K562 (cell line): ENCODE measurements around the gene GHR. TPM values are rescaled to one million over a fixed set of nuclear protein-coding genes. Genes with fewer than 3 reads are reported as not detected.

Experiments
- ATAC-seq: fragments of 200-7000 bp; cut with Tn5 transposase; 3 replicates; pipeline ENCODE4 v1.9.1; 2020; ENCODE audit warnings: moderate library complexity
- BruUV-seq: library from RNA; stranded (reverse); fragments of 400-500 nt; replicated peaks from 2 replicates; lab custom pipeline; 2021; lab: Mats Ljungman, UMichigan
- CTCF ChIA-PET: fragments of 300-600 bp; formaldehyde crosslinking; extraction: SDS; loops from one replicate; lab custom pipeline; 2021; ENCODE audit warnings: low intra/inter-chr PET ratio; lab: Yijun Ruan, JAX
- POLR2A ChIA-PET: fragments of 300-600, 350-650 bp; sonication (Branson Sonifier 250); formaldehyde crosslinking; extraction: SDS; loops from one replicate; lab custom pipeline; 2021; ENCODE audit warnings: antibody characterized with exemption, inconsistent platforms; lab: Yijun Ruan, JAX
- DNase-seq, 4 experiments: peaks; one replicate each; pipeline versions ENCODE4 v3.0.0 to v3.0.0-alpha.2; 2011 to 2018; ENCODE audit warnings: low spot score in 3 of 4, mixed read lengths in 3 of 4; ENCODE audit errors: extremely low read depth in 1 of 4
- FAIRE-seq: peaks from 2 replicates; lab custom pipeline; 2011; peaks lifted over from hg19 to GRCh38; lab: Jason Lieb, UNC
- H2AFZ ChIP-seq: 2 replicates; pipeline ENCODE4 v1.6.0; 2011; ENCODE audit warnings: low read depth, low read length, control low read depth, inconsistent platforms
- H3K27ac ChIP-seq: fragments of 200-600 bp; 3 replicates; pipeline ENCODE4 v1.8.0; 2011; ENCODE audit warnings: low read depth, mild to moderate bottlenecking, control low read depth, inconsistent platforms, low read length, moderate library complexity, mixed read lengths; ENCODE audit errors: extremely low read depth
- H3K27me3 ChIP-seq, 2 experiments: fragments of 300-600 bp in 1 of 2; 2 replicates in 1 of 2; 3 replicates in 1 of 2; pipeline versions ENCODE4 v1.6.0 to v1.8.0; 2011; ENCODE audit warnings: inconsistent platforms in 2 of 2, low read length in 2 of 2, mild to moderate bottlenecking in 1 of 2, mixed read lengths in 1 of 2, moderate library complexity in 1 of 2; ENCODE audit not compliant: control insufficient read depth in 2 of 2, insufficient read depth in 2 of 2
- H3K36me3 ChIP-seq: fragments of 300-600 bp; 3 replicates; pipeline ENCODE4 v1.8.0; 2011; ENCODE audit warnings: mild to moderate bottlenecking, low read length, inconsistent platforms; ENCODE audit not compliant: control insufficient read depth, insufficient read depth
- H3K4me1 ChIP-seq, 2 experiments: fragments of 200-600 bp in 1 of 2; replicated peaks in 1 of 2; 2 replicates in 1 of 2; 3 replicates in 1 of 2; pipeline versions ENCODE4 v1.5.1 to v1.8.0; 2011; ENCODE audit warnings: inconsistent platforms in 2 of 2, low read length in 2 of 2, mild to moderate bottlenecking in 1 of 2, mixed read lengths in 1 of 2, moderate library complexity in 1 of 2; ENCODE audit not compliant: control insufficient read depth in 2 of 2, insufficient read depth in 2 of 2
- H3K4me2 ChIP-seq: 2 replicates; pipeline ENCODE4 v1.6.1; 2011; ENCODE audit warnings: low read length, control low read depth, inconsistent platforms, mixed read lengths; ENCODE audit not compliant: insufficient read depth
- H3K4me3 ChIP-seq: fragments of 200-600 bp; sonication (generic), shearing (Covaris generic); 2 replicates; pipeline ENCODE4 v1.5.1; 2016; ENCODE audit warnings: control low read depth, inconsistent platforms
- H3K79me2 ChIP-seq: fragments of 200-600 bp; 3 replicates; pipeline ENCODE4 v1.8.0; 2011; ENCODE audit warnings: low read length, inconsistent platforms; ENCODE audit not compliant: control insufficient read depth, insufficient read depth
- H3K9ac ChIP-seq, 2 experiments: 2 replicates each; pipeline versions ENCODE4 v1.6.0 to v1.6.1; 2011; ENCODE audit warnings: low read depth in 2 of 2, low read length in 2 of 2, control low read depth in 1 of 2, inconsistent platforms in 1 of 2, mild to moderate bottlenecking in 1 of 2, mixed read lengths in 1 of 2; ENCODE audit not compliant: insufficient read depth in 1 of 2
- H3K9me1 ChIP-seq: one replicate; pipeline ENCODE4 v1.6.0; 2011; ENCODE audit warnings: inconsistent platforms, mild to moderate bottlenecking, low read length, moderate library complexity; ENCODE audit not compliant: control insufficient read depth, insufficient read depth
- H3K9me3 ChIP-seq: replicated peaks from 2 replicates; pipeline ENCODE4 v1.5.1; 2011; ENCODE audit warnings: low read depth, low read length, inconsistent platforms; ENCODE audit not compliant: control insufficient read depth, insufficient read depth
- H4K20me1 ChIP-seq: replicated peaks from 2 replicates; pipeline ENCODE4 v1.6.1; 2011; ENCODE audit warnings: low read length, inconsistent platforms, mixed read lengths; ENCODE audit not compliant: control insufficient read depth, insufficient read depth
- PRDM10 ChIP-seq: fragments of 450-650 bp; IDR thresholded peaks from 2 replicates; pipeline ENCODE4 v1.6.1; 2018; ENCODE audit not compliant: partially characterized antibody
- ZNF134 ChIP-seq: fragments of 250-450 bp; sonication (Bioruptor Pico); conservative IDR thresholded peaks from 2 replicates; pipeline ENCODE4 v1.4.0; 2020
- WGBS: fragments of 100-300 bp; shearing (Covaris generic); methylation state at CpG from one replicate; pipeline ENCODE4 v1.1.6; 2016; ENCODE audit warnings: low coverage, mixed read lengths; ENCODE audit not compliant: insufficient coverage; ENCODE audit errors: missing lambda C conversion rate; 5-methylcytosine and 5-hydroxymethylcytosine counted together
- in situ Hi-C: fragments of 300-500 bp; cut with MboI; formaldehyde crosslinking; loops from 4 replicates; pipeline ENCODE4 v1.15.0; 2018; ENCODE audit warnings: inconsistent platforms, mixed read lengths
- intact Hi-C: fragments of 100-400 bp; cut with micrococcal nuclease; formaldehyde crosslinking; loops from 2 replicates; pipeline ENCODE4 v1.14.2; 2022
- polyA plus RNA-seq, 8 experiments: library from polyadenylated mRNA; depleted of rRNA in 4 of 8; stranded (reverse) in 5 of 8; unstranded in 3 of 8; fragments of >200 nt; fragmentation: Nextera tagmentation in 2 of 8; fragmentation: Illumina TruSeq in 1 of 8; extraction: Ambion mirVana in 2 of 8; extraction: Trizol in 1 of 8; gene quantifications; 2 replicates each; pipeline versions ENCODE4 v1.2.1 to v1.2.3, GENCODE V29; 2011 to 2014; ENCODE audit warnings: inconsistent platforms in 1 of 8, missing spikeins in 1 of 8
- total RNA-seq, 7 experiments: library from RNA; depleted of rRNA in 6 of 7; stranded (reverse); fragments of >200 nt in 6 of 7; fragmentation: Illumina TruSeq in 2 of 7; extraction: Trizol in 2 of 7; gene quantifications; 2 replicates each; pipeline versions ENCODE4 v1.2.1 to v1.2.3, GENCODE V29; 2011 to 2021; ENCODE audit warnings: low replicate concordance in 1 of 7

Gene GHR
- total and polyA plus RNA-seq, 9 of the 15 experiments (the other 6 are each of a cell fraction or from before 2014, with no cell fraction given) = 0.01 to 0.13 (median 0.07) TPM; not detected in 5

GRCh38 chr5:42419294-42419693, 3.9 kb upstream of the GHR start:
- Histone ChIP-seq H3K4me1 (peaks cover 0 to 9% of the 10 kb centered on the region in 2 experiments; a peak in 2 of 5 replicates), H3K9me3 (no peaks in the 10 kb centered on the region; the same call in 1 of the 2 replicates), H3K36me3 (no peaks in the 10 kb centered on the region), H3K9ac (no peak overlapping the region), H3K27ac (no peak overlapping the region), H4K20me1 (no peaks in the 10 kb centered on the region), H3K79me2 (no peaks in the 10 kb centered on the region), H3K4me2 (no peak overlapping the region), H3K27me3 (peaks cover 0 to 1% of the 10 kb centered on the region in 2 experiments; a peak in 1 of 5 replicates), H2AFZ (no peak overlapping the region), H3K4me3 (no peak overlapping the region), H3K9me1 (no peaks in the 10 kb centered on the region)
- no TSS peak for BruUV-seq
- ChIA-PET POLR2A (no interaction called here), CTCF (no interaction called here)
- 0% methylated on average over 1 of the region's 1 CpG for WGBS
- ATAC-seq = no peak
- in situ Hi-C loops (no loop called here), intact Hi-C loops (loop anchor here (5.0 kb wide), 1 partner anchor 348 kb away; no protein-coding TSS in a partner anchor)
- no peak for FAIRE-seq
- no peak for TF ChIP-seq PRDM10
- peak; percentile 71 for TF ChIP-seq ZNF134 (CRISPR knock-in tag)
- DNase-seq = no peak
